Gastrocnemius medialis (tissue), 4 donors: Measurements from ENCODE around the gene ANO5. TPM values are rescaled to one million over a fixed set of nuclear protein-coding genes. Genes with fewer than 3 reads are reported as not detected.
A peak's percentile ranks its signal among the peaks of the same experiment; 100 is the strongest.

ENCODE experiments used
- ATAC-seq, 2 donors: fragments of 150-250 bp; one replicate each; pipeline ENCODE4 v1.9.1; 2016
- DNase-seq, 2 donors: peaks; one replicate each; pipeline ENCODE4 v3.0.0-alpha.2; 2019
- H3K27ac ChIP-seq, 4 donors: fragments of 200-600 bp; sonication (generic); 1 replicate in 1 of 4; 2 replicates in 3 of 4; pipeline ENCODE4 v1.5.1; 2016 to 2018; ENCODE audit warnings: mild to moderate bottlenecking in 2 of 4, moderate library complexity in 1 of 4
- H3K27me3 ChIP-seq, 3 donors: fragments of 200-600 bp; sonication (generic) in 2 of 3; 1 replicate in 1 of 3; 2 replicates in 2 of 3; pipeline versions ENCODE4 v1.5.1 to v1.6.0; 2016 to 2019; ENCODE audit warnings: mild to moderate bottlenecking in 1 of 3, moderate library complexity in 1 of 3
- H3K36me3 ChIP-seq, 2 donors: fragments of 200-600 bp; sonication (generic) in 1 of 2; one replicate each; pipeline ENCODE4 v1.5.1; 2017 to 2018
- H3K4me1 ChIP-seq, 2 donors: fragments of 200-600 bp; sonication (generic) in 1 of 2; one replicate each; pipeline ENCODE4 v1.5.1; 2016 to 2017; ENCODE audit warnings: mild to moderate bottlenecking in 2 of 2
- H3K4me3 ChIP-seq, 4 donors: fragments of 200-600 bp; sonication (generic) in 3 of 4; 1 replicate in 1 of 4; 2 replicates in 3 of 4; pipeline ENCODE4 v1.5.1; 2016 to 2019; ENCODE audit warnings: mild to moderate bottlenecking in 2 of 4
- H3K9me3 ChIP-seq, 3 donors: fragments of 200-600 bp; sonication (generic) in 2 of 3; 1 replicate in 1 of 3; 2 replicates in 2 of 3; pipeline ENCODE4 v1.5.1; 2016 to 2019
- POLR2A ChIP-seq, 2 donors: fragments of 450-650 bp; IDR thresholded peaks; one replicate each; pipeline ENCODE4 v1.6.1; 2017; ENCODE audit warnings: antibody characterized with exemption in 2 of 2, mild to moderate bottlenecking in 2 of 2, moderate library complexity in 2 of 2
- in situ Hi-C, 4 donors: fragments of 200-750 bp; cut with MboI; loops; one replicate each; pipeline versions ENCODE4 v1.15.0 to v1.8.0; 2017; ENCODE audit warnings: low sequenced_read_pairs in 4 of 4
- intact Hi-C: fragments of 100-400 bp; cut with DNase I; formaldehyde crosslinking; loops from one replicate; pipeline ENCODE4 v1.15.1; 2023; ENCODE audit warnings: low total_unique reads
- total RNA-seq, 4 donors: library from RNA; depleted of rRNA; stranded (reverse); fragments of >200 nt; gene quantifications; one replicate each; pipeline versions ENCODE4 v1.1.0 to v1.2.3, GENCODE V29; 2016
- TF ChIP-seq, protein P1 (sequence below), 5 experiments: fragments of 450-650 bp in 3 of 5; fragments of 200-600 bp in 2 of 5; sonication (generic) in 2 of 5; IDR thresholded peaks in 4 of 5; conservative IDR thresholded peaks in 1 of 5; 1 replicate in 4 of 5; 2 replicates in 1 of 5; pipeline ENCODE4 v1.5.1; 2016 to 2019; ENCODE audit warnings: antibody characterized with exemption in 5 of 5, mild to moderate bottlenecking in 3 of 5, moderate library complexity in 3 of 5

Gene ANO5
- total RNA-seq, 4 donors from 2014 or later: 18.8 to 71.2 (median 35.4) TPM

DNA sequence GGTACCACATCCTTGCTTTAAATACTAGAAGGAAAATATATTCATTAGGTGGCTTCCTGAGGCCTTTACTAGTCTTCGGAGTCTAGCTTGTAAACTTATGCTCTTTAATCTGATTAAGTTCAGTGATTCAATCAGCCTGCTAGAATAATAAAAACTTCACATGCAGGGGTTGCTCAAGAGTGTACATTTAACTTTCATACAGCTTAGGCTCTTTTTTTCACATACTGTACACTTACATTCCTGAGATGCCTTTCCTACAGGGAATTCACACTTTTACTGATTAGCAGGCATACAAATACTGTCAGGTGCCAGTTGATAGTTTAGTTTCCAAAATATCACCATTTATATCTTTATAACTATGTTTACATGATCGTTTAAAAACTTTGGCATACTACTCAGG is 3.2 kb upstream of the ANO5 start:
- Histone ChIP-seq H3K4me1 (peaks cover 0 to 1% of the 10 kb centered on the region in 2 donors), H3K4me3 (no peak overlapping the region), H3K27me3 (no peaks in the 10 kb centered on the region), H3K9me3 (no peaks in the 10 kb centered on the region), H3K27ac (no peak overlapping the region), H3K36me3 (no peaks in the 10 kb centered on the region)
- in situ Hi-C loops (loop anchor here in 1 of 4 donors (25.0 kb wide), 1 partner anchor 473 kb away; the partner anchor contains the start of gene GAS2), intact Hi-C loops (loop anchor here (10.0 kb wide), 1 partner anchor 435 kb away; the partner anchor contains the start of gene FANCF)
- no peak for TF ChIP-seq POLR2A (IDR thresholded peaks at IDR 0.05)
- TF ChIP-seq, protein P1, sequence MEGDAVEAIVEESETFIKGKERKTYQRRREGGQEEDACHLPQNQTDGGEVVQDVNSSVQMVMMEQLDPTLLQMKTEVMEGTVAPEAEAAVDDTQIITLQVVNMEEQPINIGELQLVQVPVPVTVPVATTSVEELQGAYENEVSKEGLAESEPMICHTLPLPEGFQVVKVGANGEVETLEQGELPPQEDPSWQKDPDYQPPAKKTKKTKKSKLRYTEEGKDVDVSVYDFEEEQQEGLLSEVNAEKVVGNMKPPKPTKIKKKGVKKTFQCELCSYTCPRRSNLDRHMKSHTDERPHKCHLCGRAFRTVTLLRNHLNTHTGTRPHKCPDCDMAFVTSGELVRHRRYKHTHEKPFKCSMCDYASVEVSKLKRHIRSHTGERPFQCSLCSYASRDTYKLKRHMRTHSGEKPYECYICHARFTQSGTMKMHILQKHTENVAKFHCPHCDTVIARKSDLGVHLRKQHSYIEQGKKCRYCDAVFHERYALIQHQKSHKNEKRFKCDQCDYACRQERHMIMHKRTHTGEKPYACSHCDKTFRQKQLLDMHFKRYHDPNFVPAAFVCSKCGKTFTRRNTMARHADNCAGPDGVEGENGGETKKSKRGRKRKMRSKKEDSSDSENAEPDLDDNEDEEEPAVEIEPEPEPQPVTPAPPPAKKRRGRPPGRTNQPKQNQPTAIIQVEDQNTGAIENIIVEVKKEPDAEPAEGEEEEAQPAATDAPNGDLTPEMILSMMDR (IDR thresholded peaks at IDR 0.05 in 4 of 5, conservative IDR thresholded peaks at IDR 0.05 in 1 of 5): no peak
- ATAC-seq: no peak
- DNase-seq: no peak

- Histone ChIP-seq H3K27ac (peak overlapping the region in 1 of 4 donors; percentile 97), H3K36me3 (no peaks in the 10 kb centered on the region), H3K4me3 (no peak overlapping the region), H3K9me3 (no peaks in the 10 kb centered on the region), H3K27me3 (no peaks in the 10 kb centered on the region), H3K4me1 (peaks cover 6 to 13% of the 10 kb centered on the region in 2 donors)
- TF ChIP-seq, protein P1 (IDR thresholded peaks at IDR 0.05 in 4 of 5, conservative IDR thresholded peaks at IDR 0.05 in 1 of 5): no peak
- no peak for TF ChIP-seq POLR2A (IDR thresholded peaks at IDR 0.05)
- DNase-seq (no peak), ATAC-seq (no peak)
- intact Hi-C loops (loop anchor here (10.0 kb wide), 1 partner anchor 434 kb away; the partner anchor contains the start of gene FANCF), in situ Hi-C loops (loop anchor here in 1 of 4 donors (25.0 kb wide), 1 partner anchor 471 kb away; the partner anchor contains the start of gene GAS2)
These were observed 1.9 kb upstream of the ANO5 start for GRCh38 chr11:22190827-22191463.

GRCh38 chr11:22192289-22192641 is 620 bp upstream of the ANO5 start:
- intact Hi-C loops: loop anchor here (2.0 to 10.0 kb wide), 2 partner anchors 433 to 1805 kb away; partner anchors contain the start of genes FANCF and PRMT3
- Histone ChIP-seq H3K27ac (peak overlapping the region; percentile 92 to 99 (median 98)), H3K36me3 (no peaks in the 10 kb centered on the region), H3K4me1 (peaks cover 16 to 21% of the 10 kb centered on the region in 2 donors), H3K27me3 (no peaks in the 10 kb centered on the region), H3K4me3 (peak overlapping the region; percentile 85 to 96 (median 92)), H3K9me3 (no peaks in the 10 kb centered on the region)
- TF ChIP-seq, protein P1 (IDR thresholded peaks at IDR 0.05 in 4 of 5, conservative IDR thresholded peaks at IDR 0.05 in 1 of 5): peak in 2 of 5 experiments; percentile 16 to 49
- TF ChIP-seq POLR2A (IDR thresholded peaks at IDR 0.05): no peak
- in situ Hi-C loops: loop anchor here in 1 of 4 donors (25.0 kb wide), 1 partner anchor 470 kb away; the partner anchor contains the start of gene GAS2
- DNase-seq (peak; percentile 6 to 47), ATAC-seq (peak; percentile 32 to 34)

- DNase-seq: peak; percentile 8 to 45
- intact Hi-C loops: loop anchor here (2.0 to 10.0 kb wide), 2 partner anchors 431 to 1807 kb away; partner anchors contain the start of genes FANCF and PRMT3
These were observed 615 bp downstream of the ANO5 start for GRCh38 chr11:22193348-22194051.

More at GRCh38 chr11:22193348-22194051, 615 bp downstream of the ANO5 start:
- in situ Hi-C loops: loop anchor here in 1 of 4 donors (25.0 kb wide), 1 partner anchor 469 kb away; the partner anchor contains the start of gene GAS2
- peak; percentile 39 to 48 for ATAC-seq
- H3K36me3 ChIP-seq: no peaks in the 10 kb centered on the region
- TF ChIP-seq POLR2A (IDR thresholded peaks at IDR 0.05): peak; percentile 2 to 25
- TF ChIP-seq, protein P1 (IDR thresholded peaks at IDR 0.05 in 4 of 5, conservative IDR thresholded peaks at IDR 0.05 in 1 of 5): no peak
- no peaks in the 10 kb centered on the region for H3K9me3 ChIP-seq
- H3K27me3 ChIP-seq: no peaks in the 10 kb centered on the region
- peak overlapping the region; percentile 92 to 99 (median 98) for H3K27ac ChIP-seq
- peak overlapping the region; percentile 85 to 96 (median 92) for H3K4me3 ChIP-seq
- peaks cover 28 to 33% of the 10 kb centered on the region in 2 donors for H3K4me1 ChIP-seq
